GM12878 (cell line): ENCODE measurements around the gene UBE2C. TPM values are rescaled to one million over a fixed set of nuclear protein-coding genes. Genes with fewer than 3 reads are reported as not detected.

Experiments
- ATAC-seq: fragments of 200-7000 bp; cut with Tn5 transposase; 3 replicates; pipeline ENCODE4 v1.9.1; 2020; ENCODE audit warnings: mild to moderate bottlenecking, moderate library complexity
- BruUV-seq: library from RNA; stranded (reverse); fragments of 400-500 nt; replicated peaks from 2 replicates; lab custom pipeline; 2021; lab: Mats Ljungman, UMichigan
- CTCF ChIA-PET: fragments of 300-600 bp; sonication (Branson Sonifier 250); formaldehyde crosslinking; extraction: SDS; loops from one replicate; lab custom pipeline; 2021; ENCODE audit warnings: inconsistent platforms; lab: Yijun Ruan, JAX
- POLR2A ChIA-PET: fragments of 350-600 bp; formaldehyde crosslinking; extraction: SDS; loops from one replicate; lab custom pipeline; 2021; ENCODE audit warnings: inconsistent platforms; lab: Charles Lee
- RAD21 ChIA-PET: fragments of 300-600 bp; sonication (Branson Sonifier 250); formaldehyde crosslinking; loops from one replicate; lab custom pipeline; 2023; ENCODE audit warnings: antibody characterized with exemption; ENCODE audit not compliant: unreplicated experiment; lab: Charles Lee
- SMC1A ChIA-PET: fragments of 300-600 bp; sonication (Branson Sonifier 250); formaldehyde crosslinking; loops from one replicate; lab custom pipeline; 2023; ENCODE audit not compliant: unreplicated experiment, uncharacterized antibody; lab: Charles Lee
- DNase-seq: peaks from one replicate; pipeline ENCODE4 v3.0.0-alpha.2; 2011; ENCODE audit warnings: low read depth, low spot score
- FAIRE-seq: peaks from 3 replicates; lab custom pipeline; 2011; peaks lifted over from hg19 to GRCh38; lab: Jason Lieb, UNC
- H2AFZ ChIP-seq: 2 replicates; pipeline ENCODE4 v1.6.0; 2011; ENCODE audit warnings: low read depth, low read length, control low read depth; ENCODE audit not compliant: control insufficient read depth
- H3K27ac ChIP-seq: 2 replicates; pipeline ENCODE4 v1.5.1; 2011; ENCODE audit warnings: control low read depth; ENCODE audit not compliant: control insufficient read depth, insufficient read depth
- H3K27me3 ChIP-seq, 2 experiments: replicated peaks in 1 of 2; 2 replicates each; pipeline versions ENCODE4 v1.6.0 to v1.6.1; 2011; ENCODE audit warnings: low read length in 1 of 2; ENCODE audit not compliant: control insufficient read depth in 2 of 2, insufficient read depth in 2 of 2
- H3K36me3 ChIP-seq, 2 experiments: 2 replicates each; pipeline ENCODE4 v1.5.1; 2011; ENCODE audit warnings: low read length in 1 of 2; ENCODE audit not compliant: control insufficient read depth in 2 of 2, insufficient read depth in 2 of 2
- H3K4me1 ChIP-seq: 2 replicates; pipeline ENCODE4 v1.6.1; 2011; ENCODE audit warnings: mild to moderate bottlenecking, low read length, moderate library complexity, mixed read lengths; ENCODE audit not compliant: control insufficient read depth, insufficient read depth
- H3K4me2 ChIP-seq: 2 replicates; pipeline ENCODE4 v1.6.0; 2011; ENCODE audit warnings: control low read depth; ENCODE audit not compliant: control insufficient read depth, insufficient read depth
- H3K4me3 ChIP-seq: fragments of 200-600 bp; sonication (generic); 2 replicates; pipeline ENCODE4 v1.5.1; 2016
- H3K79me2 ChIP-seq: 2 replicates; pipeline ENCODE4 v1.6.0; 2011; ENCODE audit warnings: low read length; ENCODE audit not compliant: control insufficient read depth, insufficient read depth
- H3K9ac ChIP-seq: 2 replicates; pipeline ENCODE4 v1.8.0; 2011; ENCODE audit warnings: low read length, control low read depth, mixed read lengths; ENCODE audit not compliant: control insufficient read depth, insufficient read depth
- H3K9me3 ChIP-seq: replicated peaks from 3 replicates; pipeline ENCODE4 v1.5.1; 2011; ENCODE audit warnings: mild to moderate bottlenecking, low read length; ENCODE audit not compliant: control insufficient read depth, insufficient read depth
- H4K20me1 ChIP-seq: 2 replicates; pipeline ENCODE4 v1.6.0; 2011; ENCODE audit not compliant: control insufficient read depth, insufficient read depth
- BCL11A ChIP-seq: IDR thresholded peaks from 2 replicates; pipeline ENCODE4 v1.6.1; 2011; ENCODE audit warnings: low read depth, low read length
- CHD2 ChIP-seq: IDR thresholded peaks from 2 replicates; pipeline ENCODE4 v1.6.1; 2011; ENCODE audit warnings: low read depth, low read length, improper control_type of control experiment, borderline replicate concordance
- E2F8 ChIP-seq: fragments of 450-650 bp; IDR thresholded peaks from 2 replicates; pipeline ENCODE4 v1.6.1; 2018; ENCODE audit warnings: mild to moderate bottlenecking, low read depth, moderate library complexity; ENCODE audit not compliant: partially characterized antibody
- POLR2A ChIP-seq: IDR thresholded peaks from 2 replicates; pipeline ENCODE4 v1.6.1; 2011; ENCODE audit warnings: low read depth, mild to moderate bottlenecking, low read length
- POLR2AphosphoS5 ChIP-seq: IDR thresholded peaks from 2 replicates; pipeline ENCODE4 v1.6.1; 2011; ENCODE audit warnings: mild to moderate bottlenecking, low read length, inconsistent platforms
- RAD51 ChIP-seq: fragments of 450-650 bp; IDR thresholded peaks from 2 replicates; pipeline ENCODE4 v1.6.1; 2016; ENCODE audit warnings: moderate library complexity, mild to moderate bottlenecking, inconsistent platforms
- SMAD1 ChIP-seq: fragments of 450-650 bp; IDR thresholded peaks from 2 replicates; pipeline ENCODE4 v1.6.1; 2018; ENCODE audit warnings: mild to moderate bottlenecking, low read depth; ENCODE audit not compliant: partially characterized antibody
- TCF7 ChIP-seq: IDR thresholded peaks from 2 replicates; pipeline ENCODE4 v1.6.1; 2014; ENCODE audit warnings: antibody characterized with exemption, borderline replicate concordance
- ZBTB4 ChIP-seq: fragments of 450-650 bp; formaldehyde crosslinking; IDR thresholded peaks from 2 replicates; pipeline ENCODE4 v1.4.0; 2022; ENCODE audit warnings: mild to moderate bottlenecking, moderate library complexity
- ZNF687 ChIP-seq: fragments of 450-650 bp; IDR thresholded peaks from 2 replicates; pipeline ENCODE4 v1.6.1; 2017; ENCODE audit warnings: mild to moderate bottlenecking, moderate library complexity
- WGBS: methylation state at CpG from one replicate; pipeline ENCODE4 v1.1.6; 2016; ENCODE audit warnings: low lambda C conversion rate; ENCODE audit not compliant: insufficient replicate concordance, insufficient coverage; ENCODE audit errors: missing lambda C conversion rate; 5-methylcytosine and 5-hydroxymethylcytosine counted together
- in situ Hi-C: fragments of 300-500 bp; cut with MboI; formaldehyde crosslinking; loops from 9 replicates; pipeline ENCODE4 v1.14.3; 2018; ENCODE audit warnings: mixed read lengths
- intact Hi-C: fragments of 100-400 bp; cut with micrococcal nuclease; formaldehyde crosslinking; loops from one replicate; pipeline ENCODE4 v1.14.2; 2022; ENCODE audit not compliant: unreplicated experiment
- polyA plus RNA-seq, 11 experiments: library from polyadenylated mRNA; depleted of rRNA in 4 of 11; unstranded in 6 of 11; stranded (reverse) in 5 of 11; fragments of >200 nt; fragmentation: Nextera tagmentation in 4 of 11; fragmentation: Illumina TruSeq in 1 of 11; extraction: Ambion mirVana in 4 of 11; extraction: Trizol in 1 of 11; gene quantifications; 1 replicate in 1 of 11; 2 replicates in 10 of 11; pipeline versions ENCODE4 v1.2.1 to v1.2.3, GENCODE V29; 2011 to 2016; ENCODE audit warnings: inconsistent platforms in 2 of 11, missing spikeins in 2 of 11, low read depth in 1 of 11
- total RNA-seq, 4 experiments: library from RNA; depleted of rRNA in 3 of 4; stranded (reverse); fragments of >200 nt in 3 of 4; fragmentation: Illumina TruSeq in 1 of 4; extraction: Trizol in 1 of 4; gene quantifications; 2 replicates each; pipeline versions ENCODE4 v1.2.1 to v1.2.3, GENCODE V29; 2013 to 2021

Gene UBE2C
- total and polyA plus RNA-seq, 10 of the 15 experiments (the other 5 are each of a cell fraction or from before 2014, with no cell fraction given), result 86.2 to 412 (median 176) TPM

- no peak for ATAC-seq
- no peak overlapping the region for H2AFZ ChIP-seq
- no peak for FAIRE-seq
- H3K4me3 ChIP-seq, result no peak overlapping the region
- 65% methylated on average over 6 of the region's 6 CpGs for whole genome bisulfite sequencing
- intact Hi-C loops, result no loop called here
- H3K36me3 ChIP-seq, result no peaks in the 10 kb centered on the region
- ChIA-PET POLR2A (no interaction called here), SMC1A (interaction anchor here (0.9 kb wide), 1 partner anchor 13 kb away, joined by 3 read pairs; no protein-coding TSS in a partner anchor), CTCF (interaction anchor here (0.7 to 1.9 kb wide), 3 partner anchors 12 to 465 kb away, joined by 3 to 5 read pairs (median 3); no protein-coding TSS in a partner anchor), RAD21 (no interaction called here)
- H3K27me3 ChIP-seq, result no peaks in the 10 kb centered on the region
- no peaks in the 10 kb centered on the region for H3K4me1 ChIP-seq
- BruUV-seq, result no TSS peak
- H3K9ac ChIP-seq, result no peak overlapping the region
- no peaks in the 10 kb centered on the region for H3K79me2 ChIP-seq
- H3K4me2 ChIP-seq, result no peak overlapping the region
- H4K20me1 ChIP-seq, result no peaks in the 10 kb centered on the region
- DNase-seq, result no peak
- in situ Hi-C loops, result no loop called here
- no peaks in the 10 kb centered on the region for H3K9me3 ChIP-seq
- no peak overlapping the region for H3K27ac ChIP-seq
- no peak for TF ChIP-seq BCL11A
- TF ChIP-seq ZNF687, result no peak
- TF ChIP-seq POLR2AphosphoS5, result no peak
- TF ChIP-seq ZBTB4 (CRISPR knock-in tag), result no peak
- TF ChIP-seq RAD51, result no peak
- TF ChIP-seq SMAD1, result no peak
- TF ChIP-seq CHD2, result no peak
- no peak for TF ChIP-seq TCF7
- no peak for TF ChIP-seq POLR2A
- no peak for TF ChIP-seq E2F8
Observed at GRCh38 chr20:45783656-45784294, 28.7 kb upstream of the UBE2C start.
